B cell (primary cell): ENCODE data around the gene ELF3.

Experiments used
- EZH2 ChIP-seq: IDR thresholded peaks from 2 replicates; pipeline ENCODE4 v1.6.1; 2012; ENCODE audit warnings: borderline replicate concordance, low read depth, mild to moderate bottlenecking, moderate library complexity, low read length; ENCODE audit not compliant: insufficient read depth, poor library complexity, severe bottlenecking
- TF ChIP-seq, protein P1 (sequence below): fragments of 200-600 bp; IDR thresholded peaks from one replicate; pipeline ENCODE4 v1.8.0; 2022; ENCODE audit warnings: antibody characterized with exemption, mild to moderate bottlenecking

DNA sequence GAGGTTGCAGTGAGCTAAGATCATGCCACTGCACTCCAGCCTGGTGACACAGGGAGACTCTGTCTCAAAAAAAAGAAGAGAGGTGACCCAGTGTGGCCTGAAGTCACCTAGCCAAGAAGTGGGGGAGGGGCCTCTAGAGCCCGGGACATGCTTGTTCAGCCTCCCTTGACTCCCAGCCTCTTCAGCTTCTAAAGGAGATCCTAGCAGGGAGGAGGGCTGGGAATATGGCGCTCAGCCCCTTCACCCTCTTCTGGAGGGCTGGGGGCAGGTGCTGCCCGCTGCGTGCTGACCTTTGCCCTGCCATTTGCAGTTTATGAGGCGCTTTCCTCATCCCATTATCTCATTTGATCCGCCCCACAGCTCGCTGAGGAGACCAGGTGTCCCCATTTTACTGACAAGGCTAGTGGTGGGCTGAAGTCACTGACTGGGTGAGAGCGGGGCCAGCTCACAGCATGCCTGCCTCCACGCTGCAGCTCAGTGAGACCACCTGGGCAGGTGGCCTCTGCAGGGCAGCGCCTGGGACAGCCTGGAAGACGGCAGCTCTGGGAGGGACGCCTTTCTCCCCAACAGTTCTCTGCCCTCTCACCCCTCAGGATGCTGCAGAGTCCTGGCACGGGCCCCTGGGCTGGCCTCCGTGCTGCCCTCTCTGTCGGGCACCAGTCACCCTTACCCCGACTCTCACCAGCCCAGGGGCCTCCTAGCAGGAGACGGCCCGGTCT lies 7.5 kb downstream of the ELF3 start:
- TF ChIP-seq EZH2 = no peak
- TF ChIP-seq, protein P1, sequence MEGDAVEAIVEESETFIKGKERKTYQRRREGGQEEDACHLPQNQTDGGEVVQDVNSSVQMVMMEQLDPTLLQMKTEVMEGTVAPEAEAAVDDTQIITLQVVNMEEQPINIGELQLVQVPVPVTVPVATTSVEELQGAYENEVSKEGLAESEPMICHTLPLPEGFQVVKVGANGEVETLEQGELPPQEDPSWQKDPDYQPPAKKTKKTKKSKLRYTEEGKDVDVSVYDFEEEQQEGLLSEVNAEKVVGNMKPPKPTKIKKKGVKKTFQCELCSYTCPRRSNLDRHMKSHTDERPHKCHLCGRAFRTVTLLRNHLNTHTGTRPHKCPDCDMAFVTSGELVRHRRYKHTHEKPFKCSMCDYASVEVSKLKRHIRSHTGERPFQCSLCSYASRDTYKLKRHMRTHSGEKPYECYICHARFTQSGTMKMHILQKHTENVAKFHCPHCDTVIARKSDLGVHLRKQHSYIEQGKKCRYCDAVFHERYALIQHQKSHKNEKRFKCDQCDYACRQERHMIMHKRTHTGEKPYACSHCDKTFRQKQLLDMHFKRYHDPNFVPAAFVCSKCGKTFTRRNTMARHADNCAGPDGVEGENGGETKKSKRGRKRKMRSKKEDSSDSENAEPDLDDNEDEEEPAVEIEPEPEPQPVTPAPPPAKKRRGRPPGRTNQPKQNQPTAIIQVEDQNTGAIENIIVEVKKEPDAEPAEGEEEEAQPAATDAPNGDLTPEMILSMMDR = no peak
